ENCODE data around the gene FGD3. TPM values are rescaled to one million over a fixed set of nuclear protein-coding genes. Genes with fewer than 3 reads are reported as not detected.
A peak's percentile ranks its signal among the peaks of the same experiment; 100 is the strongest.

FGD3 gene
- total RNA-seq, 1 donor from 2014 or later = 0.09 TPM

GRCh38 chr9:92977279-92977678 lies 30.0 kb downstream of the FGD3 start:
- Histone ChIP-seq H2AFZ (ENCODE audit: low read depth, low read length) (no peak overlapping the region), H3K4me3 (ENCODE audit: insufficient read depth, low read depth, low read length) (no peak overlapping the region), H3K27ac (ENCODE audit: low read depth, low read length) (no peak overlapping the region), H4K20me1 (ENCODE audit: insufficient read depth, low read length) (no peaks in the 10 kb centered on the region), H3K9ac (ENCODE audit: low read length) (no peak overlapping the region), H3K4me1 (ENCODE audit: insufficient read depth, low read length) (no peaks in the 10 kb centered on the region), H3K79me2 (ENCODE audit: insufficient read depth, low read length) (no peaks in the 10 kb centered on the region), H3K4me2 (ENCODE audit: low read length) (no peak overlapping the region), H3K27me3 (ENCODE audit: insufficient read depth, low read length) (no peaks in the 10 kb centered on the region), H3K36me3 (ENCODE audit: insufficient read depth, low read length) (no peaks in the 10 kb centered on the region), H3K9me3 (ENCODE audit: insufficient read depth, low read depth, low read length) (no peaks in the 10 kb centered on the region)
- H3K4me1 Mint-ChIP-seq (ENCODE audit: low read depth, unreplicated experiment) = no peaks in the 10 kb centered on the region
- peaks cover 12% of the 10 kb centered on the region for H3K9me3 Mint-ChIP-seq (ENCODE audit: unreplicated experiment)
- peaks cover 2% of the 10 kb centered on the region for H3K27me3 Mint-ChIP-seq (ENCODE audit: low read depth, unreplicated experiment)
- H3K36me3 Mint-ChIP-seq (ENCODE audit: low read depth, unreplicated experiment) = no peaks in the 10 kb centered on the region
- no peak for TF ChIP-seq EZH2 (IDR thresholded peaks at IDR 0.05; ENCODE audit: insufficient read depth, low read length)
- TF ChIP-seq CTCF (IDR thresholded peaks at IDR 0.05; ENCODE audit: insufficient read depth, low read depth, low read length) = no peak
- H3K4me3 Mint-ChIP-seq (ENCODE audit: unreplicated experiment) = no peak overlapping the region
- H3K27ac Mint-ChIP-seq (ENCODE audit: unreplicated experiment) = peak overlapping the region; percentile 58
- no peak for DNase-seq (ENCODE audit: low read depth)
- FAIRE-seq = no peak

- FAIRE-seq = no peak
- no peaks in the 10 kb centered on the region for H3K4me1 Mint-ChIP-seq (ENCODE audit: low read depth, unreplicated experiment)
These were observed 31.1 kb downstream of the FGD3 start for GRCh38 chr9:92978345-92978875.

More at GRCh38 chr9:92978345-92978875, 31.1 kb downstream of the FGD3 start:
- no peak overlapping the region for H3K27ac ChIP-seq (ENCODE audit: low read depth, low read length)
- H3K4me3 Mint-ChIP-seq (ENCODE audit: unreplicated experiment) = no peak overlapping the region
- H3K36me3 ChIP-seq (ENCODE audit: insufficient read depth, low read length) = no peaks in the 10 kb centered on the region
- H3K36me3 Mint-ChIP-seq (ENCODE audit: low read depth, unreplicated experiment) = no peaks in the 10 kb centered on the region
- H2AFZ ChIP-seq (ENCODE audit: low read depth, low read length) = no peak overlapping the region
- no peaks in the 10 kb centered on the region for H4K20me1 ChIP-seq (ENCODE audit: insufficient read depth, low read length)
- no peak for DNase-seq (ENCODE audit: low read depth)
- TF ChIP-seq CTCF (IDR thresholded peaks at IDR 0.05; ENCODE audit: insufficient read depth, low read depth, low read length) (no peak), EZH2 (IDR thresholded peaks at IDR 0.05; ENCODE audit: insufficient read depth, low read length) (no peak)
- H3K4me2 ChIP-seq (ENCODE audit: low read length) = no peak overlapping the region
- H3K9me3 ChIP-seq (ENCODE audit: insufficient read depth, low read depth, low read length) = no peaks in the 10 kb centered on the region
- no peak overlapping the region for H3K4me3 ChIP-seq (ENCODE audit: insufficient read depth, low read depth, low read length)
- no peaks in the 10 kb centered on the region for H3K4me1 ChIP-seq (ENCODE audit: insufficient read depth, low read length)
- no peaks in the 10 kb centered on the region for H3K79me2 ChIP-seq (ENCODE audit: insufficient read depth, low read length)
- H3K27me3 Mint-ChIP-seq (ENCODE audit: low read depth, unreplicated experiment) = peaks cover 2% of the 10 kb centered on the region
- H3K9ac ChIP-seq (ENCODE audit: low read length) = no peak overlapping the region
- H3K27ac Mint-ChIP-seq (ENCODE audit: unreplicated experiment) = no peak overlapping the region
- H3K27me3 ChIP-seq (ENCODE audit: insufficient read depth, low read length) = no peaks in the 10 kb centered on the region
- H3K9me3 Mint-ChIP-seq (ENCODE audit: unreplicated experiment) = peaks cover 14% of the 10 kb centered on the region

Data from astrocyte (in vitro differentiated cells and primary cell).